Measurements from ENCODE around the gene SPACA7. TPM values are rescaled to one million over a fixed set of nuclear protein-coding genes. Genes with fewer than 3 reads are reported as not detected.
A peak's percentile ranks its signal among the peaks of the same experiment; 100 is the strongest.

The SPACA7 gene
- total and polyA plus RNA-seq, 2 of the 13 experiments (the other 11 are each of a cell fraction or from before 2014, with no cell fraction given) = not detected

GRCh38 chr13:112443191-112443994 lies 67.2 kb downstream of the SPACA7 start:
- in situ Hi-C loops (cut with HindIII; ENCODE audit: extremely low pct_ligation_motif_present, low pct_unique_long_range_greater_than_20kb) = loop anchor here (5.0 to 25.0 kb wide), 2 partner anchors 231 to 971 kb away; no protein-coding TSS in a partner anchor
- BruUV-seq (replicated peaks) = no TSS peak

More at GRCh38 chr13:112443191-112443994, 67.2 kb downstream of the SPACA7 start:
- no peaks in the 10 kb centered on the region for H3K79me2 ChIP-seq (ENCODE audit: insufficient read depth, low read length)
- TF ChIP-seq EZH2 (conservative IDR thresholded peaks at IDR 0.05; ENCODE audit: low read depth, low read length) (0 out of 2 replicates have a peak, but pooled peaks have one; percentile 85), STAG1 (CRISPR knock-in tag; IDR thresholded peaks at IDR 0.05) (peak; percentile 53), ZNF557 (CRISPR knock-in tag; IDR thresholded peaks at IDR 0.05) (no peak), NR1H2 (CRISPR knock-in tag; IDR thresholded peaks at IDR 0.05; ENCODE audit: borderline replicate concordance, low read depth) (no peak), CTCF (CRISPR knock-in tag; IDR thresholded peaks at IDR 0.05) (peak; percentile 45; the same call in 1 of the 2 replicates), MYC (CRISPR knock-in tag; IDR thresholded peaks at IDR 0.05; ENCODE audit: borderline replicate concordance) (peak; percentile 23; the same call in 1 of the 2 replicates), PBX2 (CRISPR knock-in tag; IDR thresholded peaks at IDR 0.05) (no peak), XRCC5 (optimal IDR thresholded peaks at IDR 0.05; ENCODE audit: low read length) (no peak), ZNF253 (CRISPR knock-in tag; IDR thresholded peaks at IDR 0.05; ENCODE audit: borderline replicate concordance) (no peak), TAF15 (IDR thresholded peaks at IDR 0.05; ENCODE audit: low read depth, low read length, poor library complexity, severe bottlenecking) (no peak), ZNF414 (CRISPR knock-in tag; IDR thresholded peaks at IDR 0.05) (no peak)
- peaks cover 10 to 76% of the 10 kb centered on the region in 2 experiments for H3K27me3 ChIP-seq (ENCODE audit: control insufficient read depth in 1 of 2, insufficient read depth in 2 of 2, low read length in 2 of 2)
- H3K4me3 ChIP-seq (replicated peaks in 1 of 3; ENCODE audit: insufficient read depth in 1 of 3, low read depth in 2 of 3, low read length in 3 of 3) = no peak overlapping the region
- FAIRE-seq (no peak), DNase-seq (ENCODE audit: low spot score) (no peak), ATAC-seq (peak; percentile 68)
- intact Hi-C loops (cut with micrococcal nuclease; ENCODE audit: unreplicated experiment) = no loop called here
- no peaks in the 10 kb centered on the region for H3K4me1 ChIP-seq (ENCODE audit: insufficient read depth, low read length)
- no peak overlapping the region for H3K4me2 ChIP-seq (ENCODE audit: low read depth, low read length)
- WGBS (ENCODE audit: low lambda C conversion rate) = 11% methylated on average over 27 of the region's 31 CpGs
- H3K9ac ChIP-seq (ENCODE audit: insufficient read depth, low read depth, low read length) = no peak overlapping the region
- no peak overlapping the region for H3K27ac ChIP-seq (ENCODE audit: extremely low read length, insufficient read depth, low read length)
- ChIA-PET POLR2A (no interaction called here), CTCF (ENCODE audit: low intra/inter-chr PET ratio, low total read pairs) (interaction anchor here (1.1 to 3.5 kb wide), 2 partner anchors 938 to 969 kb away, joined by 4 to 32 read pairs; no protein-coding TSS in a partner anchor)
- H2AFZ ChIP-seq (ENCODE audit: low read length) = no peak overlapping the region
- H3K36me3 ChIP-seq (replicated peaks in 1 of 2; ENCODE audit: control insufficient read depth in 1 of 2, insufficient read depth in 2 of 2, low read length in 2 of 2) = no peaks in the 10 kb centered on the region
- no peaks in the 10 kb centered on the region for H4K20me1 ChIP-seq (ENCODE audit: insufficient read depth, low read length)
- H3K9me3 ChIP-seq (ENCODE audit: low read length) = no peaks in the 10 kb centered on the region; the same call in 1 of the 2 replicates

All from HepG2 (cell line).